Lower leg skin (tissue), 3 donors: Measurements from ENCODE around the gene FBRSL1.

Source experiments
- CTCF ChIP-seq, 3 donors: fragments of 450-650 bp; IDR thresholded peaks; one replicate each; pipeline ENCODE4 v1.5.1; 2016; ENCODE audit warnings: antibody characterized with exemption in 3 of 3, mild to moderate bottlenecking in 3 of 3, moderate library complexity in 2 of 3
- POLR2A ChIP-seq, 2 donors: fragments of 450-650 bp; IDR thresholded peaks; one replicate each; pipeline ENCODE4 v1.6.1; 2016 to 2017; ENCODE audit warnings: antibody characterized with exemption in 2 of 2, mild to moderate bottlenecking in 1 of 2, moderate library complexity in 1 of 2

- TF ChIP-seq CTCF (IDR thresholded peaks at IDR 0.05) (no peak), POLR2A (IDR thresholded peaks at IDR 0.05) (no peak)
These were observed 22.4 kb upstream of the FBRSL1 start for GRCh38 chr12:132467511-132467910.
